Measurements from ENCODE around the gene CUL2.
"Not testable (repeated sequence)": the region's sequence is repeated elsewhere in the genome, so short reads cannot be mapped to it uniquely, and the experiment has no call there.

CUL2 gene

GRCh38 chr10:34974364-34975065 lies 115.6 kb downstream of the CUL2 start:
- not testable (repeated sequence) for DNase-seq

GRCh38 chr10:34973757-34974156 lies 116.4 kb downstream of the CUL2 start:
- DNase-seq, result not testable (repeated sequence)

GRCh38 chr10:34973121-34973520 lies 117.0 kb downstream of the CUL2 start:
- DNase-seq, result not testable (repeated sequence)

- DNase-seq, result not testable (repeated sequence)
Measured at GRCh38 chr10:34972591-34972990, 117.5 kb downstream of the CUL2 start.

GRCh38 chr10:34971606-34972334 lies 118.4 kb downstream of the CUL2 start:
- DNase-seq, result not testable (repeated sequence)

GRCh38 chr10:34969171-34969570 lies 121.0 kb downstream of the CUL2 start:
- no peak for DNase-seq

GRCh38 chr10:34967335-34967880 lies 122.7 kb downstream of the CUL2 start:
- no peak for DNase-seq

GRCh38 chr10:34966451-34966850 lies 123.7 kb downstream of the CUL2 start:
- DNase-seq, result no peak

- no peak for DNase-seq
Measured at GRCh38 chr10:34966040-34966439, 124.1 kb downstream of the CUL2 start.

- no peak for DNase-seq
Measured at GRCh38 chr10:34964166-34964800, 125.9 kb downstream of the CUL2 start.

GRCh38 chr10:34962866-34963265 lies 127.3 kb downstream of the CUL2 start:
- DNase-seq, result no peak

GRCh38 chr10:34960983-34961382 lies 129.2 kb downstream of the CUL2 start:
- DNase-seq, result no peak

GRCh38 chr10:34959786-34960185 lies 130.4 kb downstream of the CUL2 start:
- DNase-seq, result no peak

- no peak for DNase-seq
Measured at GRCh38 chr10:34959321-34959720, 130.8 kb downstream of the CUL2 start.
